Epithelial cell of proximal tubule (primary cell): Measurements from ENCODE around the gene DPYD. TPM values are rescaled to one million over a fixed set of nuclear protein-coding genes. Genes with fewer than 3 reads are reported as not detected.

ENCODE experiments used
- DNase-seq: peaks from one replicate; pipeline ENCODE4 v3.0.0-alpha.2; 2011; ENCODE audit warnings: low read depth
- H3K4me3 ChIP-seq: 2 replicates; pipeline ENCODE4 v1.5.1; 2011; ENCODE audit warnings: low read depth, mild to moderate bottlenecking, low read length
- total RNA-seq: library from RNA; depleted of rRNA; stranded (reverse); fragments of >200 nt; gene quantifications from 2 replicates; pipeline ENCODE4 v1.2.3, GENCODE V29; 2015
- TF ChIP-seq, protein P1 (sequence below): conservative IDR thresholded peaks from 2 replicates; pipeline ENCODE4 v1.5.1; 2012; ENCODE audit warnings: low read depth, mild to moderate bottlenecking, low read length

The DPYD gene
- total RNA-seq, 1 donor from 2014 or later = 5.1 TPM

DNA sequence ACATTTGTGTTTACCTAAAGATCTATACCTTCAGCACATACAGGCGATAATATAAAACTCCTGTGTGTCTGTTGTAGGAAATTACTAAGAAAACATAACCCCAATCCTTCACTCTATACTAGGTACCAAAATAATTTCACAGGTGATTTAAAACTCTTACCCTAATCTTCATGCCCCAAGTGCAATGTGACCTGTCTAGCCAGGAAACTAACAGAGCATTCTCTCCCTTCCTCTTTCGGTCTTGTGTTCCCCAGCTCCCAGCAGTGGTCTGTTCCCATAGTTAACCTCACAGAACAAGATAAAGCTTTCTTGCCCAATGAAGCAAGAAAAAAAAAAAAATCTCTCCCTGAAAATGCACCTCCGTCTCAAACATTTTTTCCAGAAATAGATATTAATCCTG lies 493.5 kb downstream of the DPYD start:
- no peak for DNase-seq
- no peak overlapping the region for H3K4me3 ChIP-seq
- TF ChIP-seq, protein P1, sequence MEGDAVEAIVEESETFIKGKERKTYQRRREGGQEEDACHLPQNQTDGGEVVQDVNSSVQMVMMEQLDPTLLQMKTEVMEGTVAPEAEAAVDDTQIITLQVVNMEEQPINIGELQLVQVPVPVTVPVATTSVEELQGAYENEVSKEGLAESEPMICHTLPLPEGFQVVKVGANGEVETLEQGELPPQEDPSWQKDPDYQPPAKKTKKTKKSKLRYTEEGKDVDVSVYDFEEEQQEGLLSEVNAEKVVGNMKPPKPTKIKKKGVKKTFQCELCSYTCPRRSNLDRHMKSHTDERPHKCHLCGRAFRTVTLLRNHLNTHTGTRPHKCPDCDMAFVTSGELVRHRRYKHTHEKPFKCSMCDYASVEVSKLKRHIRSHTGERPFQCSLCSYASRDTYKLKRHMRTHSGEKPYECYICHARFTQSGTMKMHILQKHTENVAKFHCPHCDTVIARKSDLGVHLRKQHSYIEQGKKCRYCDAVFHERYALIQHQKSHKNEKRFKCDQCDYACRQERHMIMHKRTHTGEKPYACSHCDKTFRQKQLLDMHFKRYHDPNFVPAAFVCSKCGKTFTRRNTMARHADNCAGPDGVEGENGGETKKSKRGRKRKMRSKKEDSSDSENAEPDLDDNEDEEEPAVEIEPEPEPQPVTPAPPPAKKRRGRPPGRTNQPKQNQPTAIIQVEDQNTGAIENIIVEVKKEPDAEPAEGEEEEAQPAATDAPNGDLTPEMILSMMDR = no peak

DNA sequence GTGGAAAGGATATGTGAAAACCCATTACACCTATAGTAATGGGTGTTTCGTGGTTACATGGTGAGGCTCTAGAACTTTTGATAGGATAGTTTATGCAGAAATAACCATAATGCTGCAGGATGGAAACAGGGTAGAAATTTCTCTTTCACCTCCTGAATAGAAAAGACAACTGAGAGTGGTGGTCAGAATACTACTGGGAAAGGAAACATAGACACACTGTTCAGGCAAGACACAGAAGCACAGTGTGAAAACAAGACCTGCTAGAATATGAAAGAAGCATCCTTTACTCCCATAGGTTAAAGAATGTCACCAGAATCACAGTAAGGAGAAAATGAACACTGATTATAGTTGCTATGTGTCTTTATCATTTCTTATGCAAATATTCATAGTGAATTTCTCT lies 496.6 kb downstream of the DPYD start:
- TF ChIP-seq, protein P1 = no peak
- no peak overlapping the region for H3K4me3 ChIP-seq
- no peak for DNase-seq

DNA sequence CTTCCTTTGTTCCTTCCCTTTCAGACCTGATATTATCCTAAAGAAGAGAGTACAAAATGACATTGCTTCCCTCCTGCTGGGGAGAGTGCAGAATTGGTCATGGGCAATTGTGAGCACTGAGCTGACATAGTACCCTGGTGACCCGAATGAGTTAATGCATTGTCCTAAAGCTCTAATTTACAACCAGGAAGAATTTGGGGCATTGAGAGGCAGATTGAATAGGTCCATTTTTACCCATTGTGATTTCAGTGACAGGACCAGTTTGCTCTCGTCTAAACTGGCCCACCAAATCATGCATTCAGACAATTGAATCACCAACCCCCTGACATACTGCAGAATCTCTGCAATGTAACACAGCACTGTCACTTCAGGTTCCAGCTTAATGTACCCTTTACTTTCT lies 497.4 kb downstream of the DPYD start:
- H3K4me3 ChIP-seq = no peak overlapping the region
- no peak for DNase-seq
- TF ChIP-seq, protein P1 = no peak

DNA sequence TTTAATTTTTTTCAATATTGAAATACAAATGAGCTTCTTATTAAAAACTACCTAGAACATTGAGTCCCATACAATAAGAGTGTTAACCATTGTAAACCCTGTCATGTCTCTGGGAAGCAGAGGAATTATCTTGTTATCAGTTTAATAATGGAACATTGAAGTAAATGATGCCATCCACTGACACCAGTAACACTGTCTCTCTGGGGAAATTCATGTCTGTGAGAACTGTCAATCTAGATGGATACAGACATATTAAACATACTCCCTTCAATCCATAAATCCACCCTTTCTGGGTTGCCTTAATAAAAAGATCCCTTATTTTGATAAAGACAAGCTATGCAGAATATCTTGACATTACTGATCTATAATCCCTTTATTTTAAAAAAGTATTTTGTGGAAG lies 503.2 kb downstream of the DPYD start:
- no peak overlapping the region for H3K4me3 ChIP-seq
- no peak for DNase-seq
- TF ChIP-seq, protein P1 = no peak

DNA sequence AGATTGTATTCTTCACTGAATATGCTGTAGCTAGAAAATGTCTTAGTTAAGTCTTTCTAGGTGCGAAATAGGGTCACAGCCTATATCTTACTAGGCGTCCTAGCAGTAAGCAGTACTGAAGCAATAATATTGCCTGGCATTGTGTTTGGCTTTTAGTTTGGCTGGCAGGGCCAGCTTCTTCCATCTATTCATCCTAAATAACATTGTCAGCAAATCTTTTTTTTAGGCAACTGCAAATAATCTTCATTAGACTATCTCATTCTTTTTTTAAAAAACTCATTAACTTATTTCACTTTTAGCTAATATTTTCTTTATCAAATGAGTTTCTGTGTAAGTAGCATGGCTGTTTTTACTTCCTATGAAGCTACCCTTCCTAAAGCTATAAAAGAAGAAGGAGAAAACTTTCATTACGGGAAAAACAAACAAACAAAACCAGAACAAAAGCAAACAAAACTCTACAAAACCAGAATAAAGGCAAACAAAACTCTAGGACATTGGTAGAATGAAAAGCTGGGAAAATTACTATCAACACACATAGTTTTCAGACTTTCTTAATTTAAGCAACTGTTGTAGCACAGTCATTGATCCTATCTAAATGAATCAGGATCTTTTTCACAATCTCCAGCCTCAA lies 506.0 kb downstream of the DPYD start:
- H3K4me3 ChIP-seq = no peak overlapping the region
- TF ChIP-seq, protein P1 = no peak
- no peak for DNase-seq

DNA sequence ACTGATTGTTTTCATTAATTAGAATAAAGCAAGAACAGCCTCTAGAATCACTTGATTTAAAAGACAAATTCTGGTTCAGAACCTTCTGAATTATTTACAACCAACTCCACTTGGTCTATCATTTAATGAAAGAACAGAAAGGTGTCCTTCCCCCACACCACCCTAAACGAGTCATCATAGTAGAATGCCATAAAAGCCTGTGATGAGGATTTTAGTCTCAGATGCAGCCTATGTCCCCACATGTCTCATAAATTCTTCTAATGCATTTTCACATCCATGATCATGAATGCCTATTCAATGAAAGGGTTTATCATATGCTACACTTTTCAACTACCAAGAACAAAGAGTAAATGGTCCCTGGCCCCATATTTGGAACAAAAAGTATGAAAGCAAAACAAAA lies 508.1 kb downstream of the DPYD start:
- TF ChIP-seq, protein P1 = no peak
- DNase-seq = no peak

DNA sequence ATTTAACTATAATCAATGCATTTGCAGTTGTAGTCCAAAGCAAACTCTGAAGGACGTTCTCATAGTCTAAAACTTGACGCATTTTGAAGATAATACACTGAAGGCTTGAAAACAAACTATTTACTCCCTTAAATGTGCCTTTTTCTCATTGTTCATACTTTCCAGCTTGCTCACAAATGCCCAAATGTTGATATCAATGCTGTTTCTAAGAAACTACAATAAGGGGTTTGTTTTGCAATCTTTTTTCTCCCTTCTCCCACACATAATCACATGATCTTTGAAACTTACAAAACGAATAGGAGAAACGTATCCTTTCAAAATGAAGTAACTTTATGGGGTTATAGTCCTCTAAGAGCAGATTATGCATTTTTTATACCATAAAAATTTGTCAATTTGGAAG lies 508.7 kb downstream of the DPYD start:
- TF ChIP-seq, protein P1 = no peak
- no peak overlapping the region for H3K4me3 ChIP-seq
- no peak for DNase-seq

More for the DNA sequence above, 508.1 kb downstream of the DPYD start:
- H3K4me3 ChIP-seq = no peak overlapping the region
